MM.1S (cell line): ENCODE measurements around the gene DCLK1.

ENCODE experiments used
- DNase-seq: peaks from one replicate; pipeline ENCODE4 v3.0.0-alpha.2; 2015
- H2AFZ ChIP-seq: fragments of 300-600 bp; sonication (generic); 2 replicates; pipeline ENCODE4 v1.6.0; 2016; ENCODE audit warnings: antibody characterized with exemption, low read length
- H3F3A ChIP-seq: fragments of 300-600 bp; sonication (generic); 2 replicates; pipeline ENCODE4 v1.6.1; 2016; ENCODE audit warnings: mild to moderate bottlenecking, antibody characterized with exemption, low read length, moderate library complexity, mixed read lengths; ENCODE audit not compliant: insufficient read depth
- H3K27ac ChIP-seq: fragments of 300-600 bp; sonication (generic); 2 replicates; pipeline ENCODE4 v1.5.1; 2016; ENCODE audit warnings: mild to moderate bottlenecking, low read length
- H3K27me3 ChIP-seq: fragments of 300-600 bp; sonication (generic); replicated peaks from 2 replicates; pipeline ENCODE4 v1.6.0; 2016; ENCODE audit warnings: low read length; ENCODE audit not compliant: insufficient read depth
- H3K36me3 ChIP-seq: fragments of 300-600 bp; sonication (generic); replicated peaks from 2 replicates; pipeline ENCODE4 v1.6.1; 2016; ENCODE audit warnings: mild to moderate bottlenecking, low read length, mixed read lengths; ENCODE audit not compliant: insufficient read depth
- H3K4me1 ChIP-seq: fragments of 300-600 bp; sonication (generic); 2 replicates; pipeline ENCODE4 v1.6.1; 2016; ENCODE audit warnings: low read length, mixed read lengths
- H3K4me2 ChIP-seq: fragments of 300-600 bp; sonication (generic); 2 replicates; pipeline ENCODE4 v1.6.0; 2016; ENCODE audit warnings: low read depth, low read length
- H3K4me3 ChIP-seq: fragments of 300-600 bp; sonication (generic); 2 replicates; pipeline ENCODE4 v1.5.1; 2016; ENCODE audit warnings: low read length, mixed read lengths
- H3K79me2 ChIP-seq: fragments of 300-600 bp; sonication (generic); 2 replicates; pipeline ENCODE4 v1.6.1; 2016; ENCODE audit warnings: mixed run types, low read length, mixed read lengths
- H3K9ac ChIP-seq: fragments of 300-600 bp; sonication (generic); 2 replicates; pipeline ENCODE4 v1.6.1; 2016; ENCODE audit warnings: low read length, mixed read lengths
- H3K9me2 ChIP-seq: fragments of 300-600 bp; sonication (generic); replicated peaks from 2 replicates; pipeline ENCODE4 v1.6.1; 2016; ENCODE audit warnings: mild to moderate bottlenecking, low read length, mixed read lengths; ENCODE audit not compliant: insufficient read depth
- H3K9me3 ChIP-seq: fragments of 300-600 bp; sonication (generic); replicated peaks from 2 replicates; pipeline ENCODE4 v1.6.1; 2016; ENCODE audit warnings: mild to moderate bottlenecking, low read length, mixed read lengths; ENCODE audit not compliant: insufficient read depth
- H4K20me1 ChIP-seq: fragments of 300-600 bp; sonication (generic); 2 replicates; pipeline ENCODE4 v1.6.1; 2016; ENCODE audit warnings: mild to moderate bottlenecking, low read length, moderate library complexity, mixed read lengths; ENCODE audit not compliant: insufficient read depth
- EZH2 ChIP-seq: fragments of 300-600 bp; sonication (generic); optimal IDR thresholded peaks from 2 replicates; pipeline ENCODE3; 2017; ENCODE audit warnings: low read depth, mild to moderate bottlenecking, antibody characterized with exemption, low read length, mixed read lengths
- EZH2phosphoT487 ChIP-seq: fragments of 300-600 bp; sonication (generic); IDR thresholded peaks from 2 replicates; pipeline ENCODE4 v1.6.1; 2018; ENCODE audit warnings: antibody characterized with exemption, low read length
- TF ChIP-seq, protein P1 (sequence below): fragments of 300-600 bp; sonication (generic); IDR thresholded peaks from 2 replicates; pipeline ENCODE4 v1.5.1; 2016; ENCODE audit warnings: antibody characterized with exemption, low read length, mixed read lengths

The DCLK1 gene

DNA sequence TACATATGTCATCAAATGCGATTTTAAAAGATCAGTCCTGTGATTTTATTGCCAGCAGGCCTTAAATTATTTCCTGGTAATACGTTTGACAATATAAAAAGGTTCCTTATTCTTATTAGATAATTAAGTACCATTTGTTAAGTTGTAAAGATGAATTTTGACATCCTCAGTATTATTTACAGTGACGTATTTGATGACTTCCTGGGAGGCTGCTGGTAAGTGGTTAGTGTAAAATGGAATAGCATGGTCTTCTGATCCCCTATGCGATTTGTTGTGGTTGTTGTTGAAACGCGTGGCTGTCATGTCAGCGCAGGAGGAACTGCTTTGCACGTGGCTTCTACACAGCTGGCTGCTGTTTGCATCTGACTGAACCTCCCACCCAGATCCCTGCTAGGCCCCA, 99.7 kb downstream of the DCLK1 start:
- no peak overlapping the region for H2AFZ ChIP-seq
- no peaks in the 10 kb centered on the region for H3F3A ChIP-seq
- TF ChIP-seq EZH2phosphoT487 (no peak), EZH2 (no peak)
- TF ChIP-seq, protein P1, sequence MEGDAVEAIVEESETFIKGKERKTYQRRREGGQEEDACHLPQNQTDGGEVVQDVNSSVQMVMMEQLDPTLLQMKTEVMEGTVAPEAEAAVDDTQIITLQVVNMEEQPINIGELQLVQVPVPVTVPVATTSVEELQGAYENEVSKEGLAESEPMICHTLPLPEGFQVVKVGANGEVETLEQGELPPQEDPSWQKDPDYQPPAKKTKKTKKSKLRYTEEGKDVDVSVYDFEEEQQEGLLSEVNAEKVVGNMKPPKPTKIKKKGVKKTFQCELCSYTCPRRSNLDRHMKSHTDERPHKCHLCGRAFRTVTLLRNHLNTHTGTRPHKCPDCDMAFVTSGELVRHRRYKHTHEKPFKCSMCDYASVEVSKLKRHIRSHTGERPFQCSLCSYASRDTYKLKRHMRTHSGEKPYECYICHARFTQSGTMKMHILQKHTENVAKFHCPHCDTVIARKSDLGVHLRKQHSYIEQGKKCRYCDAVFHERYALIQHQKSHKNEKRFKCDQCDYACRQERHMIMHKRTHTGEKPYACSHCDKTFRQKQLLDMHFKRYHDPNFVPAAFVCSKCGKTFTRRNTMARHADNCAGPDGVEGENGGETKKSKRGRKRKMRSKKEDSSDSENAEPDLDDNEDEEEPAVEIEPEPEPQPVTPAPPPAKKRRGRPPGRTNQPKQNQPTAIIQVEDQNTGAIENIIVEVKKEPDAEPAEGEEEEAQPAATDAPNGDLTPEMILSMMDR = no peak
- no peak overlapping the region for H3K4me2 ChIP-seq
- no peaks in the 10 kb centered on the region for H3K27me3 ChIP-seq
- H3K4me1 ChIP-seq = no peaks in the 10 kb centered on the region
- H3K4me3 ChIP-seq = no peak overlapping the region
- DNase-seq = no peak
- no peaks in the 10 kb centered on the region for H3K9me3 ChIP-seq
- H3K36me3 ChIP-seq = no peaks in the 10 kb centered on the region
- no peak overlapping the region for H3K27ac ChIP-seq
- H4K20me1 ChIP-seq = no peaks in the 10 kb centered on the region
- H3K79me2 ChIP-seq = no peaks in the 10 kb centered on the region
- H3K9me2 ChIP-seq = no peaks in the 10 kb centered on the region
- no peak overlapping the region for H3K9ac ChIP-seq

- Histone ChIP-seq H3K9me2 (no peaks in the 10 kb centered on the region), H3K27me3 (no peaks in the 10 kb centered on the region), H4K20me1 (no peaks in the 10 kb centered on the region), H3K36me3 (no peaks in the 10 kb centered on the region), H3K9me3 (no peaks in the 10 kb centered on the region), H3K4me1 (no peaks in the 10 kb centered on the region), H3F3A (no peaks in the 10 kb centered on the region), H3K4me3 (no peak overlapping the region), H3K4me2 (no peak overlapping the region), H3K27ac (no peak overlapping the region), H3K9ac (no peak overlapping the region), H3K79me2 (no peaks in the 10 kb centered on the region), H2AFZ (no peak overlapping the region)
- no peak for DNase-seq
- TF ChIP-seq, protein P1 = no peak
- TF ChIP-seq EZH2 (no peak), EZH2phosphoT487 (no peak)
Observed at GRCh38 chr13:36030670-36031331, 100.4 kb downstream of the DCLK1 start.

DNA sequence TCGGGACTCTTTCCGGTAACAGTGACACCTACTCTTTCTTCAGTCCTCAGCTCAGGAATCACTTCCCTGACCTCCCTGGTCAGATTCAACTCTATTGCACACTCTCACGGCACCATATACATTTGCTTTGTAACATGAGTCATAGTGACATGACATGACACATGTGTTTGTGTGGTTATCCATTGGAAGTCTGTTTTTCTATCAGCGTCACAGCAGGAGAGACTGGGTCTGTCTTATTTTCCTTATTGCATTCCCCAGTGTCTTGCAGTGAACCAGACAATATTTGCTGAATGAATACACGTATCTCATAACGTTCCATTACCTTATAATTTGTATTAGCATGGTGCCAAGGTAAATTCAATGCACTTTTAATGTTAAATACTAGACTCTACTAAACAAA, 102.0 kb downstream of the DCLK1 start:
- no peaks in the 10 kb centered on the region for H3K4me1 ChIP-seq
- H3K27me3 ChIP-seq = no peaks in the 10 kb centered on the region
- TF ChIP-seq EZH2 = no peak
- TF ChIP-seq, protein P1 = no peak
- no peak overlapping the region for H3K27ac ChIP-seq
- no peak for DNase-seq
- H3K4me2 ChIP-seq = no peak overlapping the region
- no peaks in the 10 kb centered on the region for H3F3A ChIP-seq
- no peaks in the 10 kb centered on the region for H3K36me3 ChIP-seq
- H4K20me1 ChIP-seq = no peaks in the 10 kb centered on the region
- H3K9me3 ChIP-seq = no peaks in the 10 kb centered on the region
- H3K4me3 ChIP-seq = no peak overlapping the region
- no peak overlapping the region for H2AFZ ChIP-seq
- H3K9me2 ChIP-seq = no peaks in the 10 kb centered on the region
- H3K79me2 ChIP-seq = no peaks in the 10 kb centered on the region
- H3K9ac ChIP-seq = no peak overlapping the region
